WI38 (cell line): Measurements from ENCODE around the gene SFXN1.

Source experiments
- H3K4me3 ChIP-seq: 2 replicates; pipeline ENCODE4 v1.5.1; 2011; ENCODE audit warnings: low read depth, mild to moderate bottlenecking, control low read depth, low read length
- TF ChIP-seq, protein P1 (sequence below): IDR thresholded peaks from 2 replicates; pipeline ENCODE4 v1.5.1; 2012; ENCODE audit warnings: low read depth, mild to moderate bottlenecking, control low read depth, low read length

Gene SFXN1

DNA sequence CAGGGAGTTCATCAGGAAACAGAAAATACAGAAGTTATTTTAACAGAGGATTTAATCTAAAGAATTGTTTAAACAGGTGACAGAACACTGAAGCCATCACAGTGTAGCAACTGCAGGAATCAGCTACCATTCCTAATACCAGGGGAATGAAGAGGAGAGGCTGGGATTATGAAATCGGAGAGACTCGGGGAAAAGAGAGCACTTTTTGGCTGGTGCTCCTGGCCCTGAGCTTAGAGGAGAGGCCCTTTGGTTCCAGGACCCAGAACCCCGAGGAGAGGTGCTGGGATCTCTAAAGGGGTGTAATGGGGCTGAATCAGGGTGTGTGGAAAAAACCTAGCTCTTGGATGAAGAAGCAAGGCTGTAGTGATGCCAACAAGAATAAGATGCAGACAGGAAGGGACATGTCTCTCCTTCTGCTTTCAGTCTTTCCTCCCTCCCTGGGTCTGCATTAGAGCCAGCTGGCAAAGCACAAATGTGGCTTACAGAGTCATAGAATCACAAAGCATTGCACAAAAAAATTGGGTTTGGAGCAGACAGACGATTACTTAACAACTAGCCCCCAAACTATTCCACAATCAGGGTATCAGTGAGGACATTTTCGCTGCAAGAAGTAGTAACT lies 11.6 kb upstream of the SFXN1 start:
- H3K4me3 ChIP-seq, result no peak overlapping the region
- TF ChIP-seq, protein P1, sequence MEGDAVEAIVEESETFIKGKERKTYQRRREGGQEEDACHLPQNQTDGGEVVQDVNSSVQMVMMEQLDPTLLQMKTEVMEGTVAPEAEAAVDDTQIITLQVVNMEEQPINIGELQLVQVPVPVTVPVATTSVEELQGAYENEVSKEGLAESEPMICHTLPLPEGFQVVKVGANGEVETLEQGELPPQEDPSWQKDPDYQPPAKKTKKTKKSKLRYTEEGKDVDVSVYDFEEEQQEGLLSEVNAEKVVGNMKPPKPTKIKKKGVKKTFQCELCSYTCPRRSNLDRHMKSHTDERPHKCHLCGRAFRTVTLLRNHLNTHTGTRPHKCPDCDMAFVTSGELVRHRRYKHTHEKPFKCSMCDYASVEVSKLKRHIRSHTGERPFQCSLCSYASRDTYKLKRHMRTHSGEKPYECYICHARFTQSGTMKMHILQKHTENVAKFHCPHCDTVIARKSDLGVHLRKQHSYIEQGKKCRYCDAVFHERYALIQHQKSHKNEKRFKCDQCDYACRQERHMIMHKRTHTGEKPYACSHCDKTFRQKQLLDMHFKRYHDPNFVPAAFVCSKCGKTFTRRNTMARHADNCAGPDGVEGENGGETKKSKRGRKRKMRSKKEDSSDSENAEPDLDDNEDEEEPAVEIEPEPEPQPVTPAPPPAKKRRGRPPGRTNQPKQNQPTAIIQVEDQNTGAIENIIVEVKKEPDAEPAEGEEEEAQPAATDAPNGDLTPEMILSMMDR, result no peak

DNA sequence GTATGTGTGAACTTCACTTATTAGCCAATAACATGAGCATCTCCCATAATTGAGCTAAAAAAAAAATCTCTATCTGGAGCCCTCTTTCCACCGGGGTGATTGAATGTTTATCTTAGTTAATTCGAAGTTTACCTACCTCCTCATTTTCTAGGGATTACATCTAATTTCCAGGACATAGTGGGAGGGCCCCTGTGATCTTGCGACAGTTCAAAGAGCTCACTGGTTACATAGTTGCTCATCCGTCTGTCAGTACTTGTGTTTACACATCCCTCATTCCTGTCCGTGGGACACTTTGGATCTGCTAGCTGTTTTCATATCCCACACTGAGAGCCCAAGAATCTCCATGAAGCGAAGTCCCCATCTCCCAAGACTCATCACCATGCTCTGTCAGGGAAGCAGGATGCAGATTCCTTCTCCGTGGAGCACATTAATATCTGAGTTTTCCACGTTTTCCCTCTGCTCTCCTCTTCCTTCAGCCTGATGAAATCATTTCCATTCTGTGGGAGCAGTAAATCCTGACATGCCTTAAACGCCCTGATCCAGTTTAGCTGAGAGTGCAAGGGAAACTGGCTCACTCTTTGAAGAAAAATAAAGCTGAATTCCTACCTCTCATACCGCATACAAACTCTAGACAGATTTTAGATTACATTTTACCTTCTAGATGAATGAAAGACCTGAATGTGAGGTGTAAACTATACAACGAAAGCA lies 10.2 kb upstream of the SFXN1 start:
- TF ChIP-seq, protein P1, result no peak
- H3K4me3 ChIP-seq, result no peak overlapping the region

DNA sequence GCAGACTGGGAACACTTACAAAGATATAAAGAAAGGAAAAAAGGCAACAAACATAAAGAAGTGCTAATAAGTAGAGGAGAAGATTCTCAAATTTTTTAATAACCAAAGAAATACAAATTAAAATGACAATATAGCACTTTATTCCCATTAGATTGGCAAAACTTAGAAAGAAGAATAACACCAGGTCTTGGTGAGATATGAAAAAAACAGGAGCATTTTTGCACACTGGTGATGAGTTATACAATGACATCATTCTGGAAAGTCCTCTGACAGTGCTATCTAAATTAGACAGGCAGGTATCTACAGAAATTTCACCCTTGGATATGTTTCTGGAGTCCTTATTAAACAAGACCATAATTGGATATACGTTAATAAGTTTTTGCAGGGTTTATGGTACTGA lies 9.5 kb upstream of the SFXN1 start:
- H3K4me3 ChIP-seq, result no peak overlapping the region
- TF ChIP-seq, protein P1, result no peak

DNA sequence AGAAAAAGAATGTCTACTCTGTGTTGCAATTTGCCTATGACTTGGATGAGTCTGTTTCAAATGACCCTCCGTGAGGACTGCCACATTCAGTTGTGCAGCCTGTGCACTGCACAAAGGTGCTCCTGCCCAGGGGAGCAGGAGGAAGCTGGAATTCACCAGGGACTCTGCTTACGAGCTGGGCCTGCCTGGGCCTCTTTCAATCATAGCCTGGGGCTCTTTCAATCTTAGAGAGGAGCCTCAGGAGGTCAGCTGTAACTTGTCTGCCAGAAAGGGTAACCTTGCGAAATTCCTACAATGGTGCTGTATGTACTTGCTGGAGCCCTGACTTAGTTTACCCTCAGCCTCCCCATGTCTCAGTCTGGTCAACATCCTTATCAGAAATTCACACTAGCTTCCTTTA lies 8.4 kb upstream of the SFXN1 start:
- TF ChIP-seq, protein P1, result no peak

DNA sequence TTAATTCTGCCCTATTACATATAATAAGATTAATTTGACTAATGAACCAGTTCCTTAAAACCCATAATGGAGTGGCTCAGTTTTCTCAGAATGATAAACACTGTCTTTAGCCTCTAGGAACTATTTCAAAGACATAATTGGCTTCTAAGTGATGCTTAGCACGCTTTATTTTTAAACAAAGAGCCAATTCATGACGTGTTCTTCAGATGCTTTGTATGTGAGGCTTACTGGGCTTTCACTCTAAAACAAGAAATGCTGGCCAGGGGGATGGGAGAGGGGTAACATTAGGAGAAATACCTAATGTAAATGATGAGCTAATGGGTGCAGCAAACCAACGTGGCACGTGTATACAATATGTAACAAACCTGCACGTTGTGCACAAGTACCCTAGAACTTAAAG lies 7.6 kb upstream of the SFXN1 start:
- TF ChIP-seq, protein P1, result no peak
- H3K4me3 ChIP-seq, result no peak overlapping the region

More for the DNA sequence above, 8.4 kb upstream of the SFXN1 start:
- no peak overlapping the region for H3K4me3 ChIP-seq

DNA sequence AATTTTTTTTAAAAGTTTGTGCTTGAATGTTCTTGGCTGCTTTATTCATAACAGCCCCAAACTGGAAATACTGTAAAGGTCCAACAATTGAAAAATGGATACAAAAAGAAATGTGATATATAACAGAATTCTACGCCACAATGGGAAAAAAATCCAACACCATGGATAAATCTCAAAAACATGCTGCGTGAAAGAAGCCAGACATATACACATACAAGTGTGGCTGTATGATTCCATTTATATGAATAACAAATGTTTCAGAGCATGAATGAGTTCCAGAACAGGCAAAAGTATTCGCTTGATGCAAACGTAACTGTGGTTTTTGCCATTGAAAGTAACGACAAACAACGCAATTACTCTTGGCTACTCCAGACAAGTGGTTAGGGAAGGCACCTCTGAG lies 7.2 kb upstream of the SFXN1 start:
- no peak overlapping the region for H3K4me3 ChIP-seq
- TF ChIP-seq, protein P1, result no peak

DNA sequence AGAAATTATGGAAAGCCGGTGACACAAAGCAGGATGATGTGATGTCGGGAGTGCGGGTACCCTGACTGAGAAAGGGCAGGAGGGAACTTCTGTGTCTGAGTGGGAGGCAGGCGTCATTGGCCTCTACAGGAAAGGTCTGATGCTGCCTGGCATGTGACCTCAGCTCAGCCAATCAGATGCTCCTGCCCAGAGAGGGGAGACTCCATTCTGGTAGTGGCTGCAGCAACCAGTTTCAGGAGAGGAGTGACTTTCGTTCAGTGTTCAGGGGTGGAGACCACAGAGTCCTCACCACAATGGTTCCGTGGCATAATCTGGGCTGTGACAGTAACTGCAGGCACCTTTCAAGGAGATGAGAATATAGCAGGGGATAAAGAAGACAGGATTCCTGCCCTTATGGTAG lies 6.7 kb upstream of the SFXN1 start:
- TF ChIP-seq, protein P1, result no peak

More for the DNA sequence above, 6.7 kb upstream of the SFXN1 start:
- H3K4me3 ChIP-seq, result no peak overlapping the region
